AG10803 (cell line): Measurements from ENCODE around the gene MYOCOS.

ENCODE experiments used
- DNase-seq: peaks from one replicate; pipeline ENCODE4 v3.0.0; 2010; ENCODE audit warnings: low read depth
- H3K4me3 ChIP-seq: 2 replicates; pipeline ENCODE4 v1.5.1; 2011; ENCODE audit warnings: mild to moderate bottlenecking, low read length, control low read depth
- CTCF ChIP-seq: conservative IDR thresholded peaks from 2 replicates; pipeline ENCODE4 v1.5.1; 2011; ENCODE audit warnings: mild to moderate bottlenecking, low read length, control low read depth, inconsistent platforms

MYOCOS gene

GRCh38 chr1:171663036-171663853 is 41.2 kb downstream of the MYOCOS start:
- DNase-seq, result no peak
- TF ChIP-seq CTCF, result no peak
- H3K4me3 ChIP-seq, result no peak overlapping the region

DNA sequence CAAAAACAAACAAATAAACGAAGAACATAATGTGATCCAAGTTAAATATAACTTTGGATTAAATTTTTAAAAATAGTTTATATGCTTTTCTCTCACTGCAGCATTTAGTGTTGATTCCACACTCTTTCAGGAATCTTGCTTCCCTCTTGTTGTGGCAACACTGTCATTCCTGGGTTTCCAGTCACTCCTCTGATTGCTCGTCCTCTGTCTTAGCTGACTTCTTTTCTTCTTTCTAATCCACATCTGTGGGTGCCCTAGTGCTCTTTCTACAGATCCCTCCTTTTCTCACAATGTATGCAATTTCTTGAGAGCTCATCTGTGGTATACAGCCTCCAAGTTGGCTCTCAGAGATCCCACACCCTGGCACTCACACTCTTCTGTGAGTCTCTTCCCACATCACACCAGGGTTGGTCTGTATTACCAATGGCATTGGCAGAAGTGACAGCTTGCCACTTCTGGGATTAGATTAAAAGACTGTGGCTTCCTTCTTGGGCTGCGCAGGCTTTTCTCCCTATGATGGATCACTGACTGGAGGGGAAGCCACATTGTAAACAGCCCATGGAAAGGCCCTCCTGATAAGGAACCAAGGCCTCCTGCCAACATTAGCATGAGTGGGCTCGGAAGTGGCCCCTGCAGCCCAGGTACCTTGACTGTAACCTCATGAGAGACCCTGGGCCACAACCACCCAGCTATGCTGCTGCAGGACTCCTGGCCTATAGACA is 42.0 kb downstream of the MYOCOS start:
- DNase-seq, result peak; percentile 65
- no peak overlapping the region for H3K4me3 ChIP-seq
- no peak for TF ChIP-seq CTCF

DNA sequence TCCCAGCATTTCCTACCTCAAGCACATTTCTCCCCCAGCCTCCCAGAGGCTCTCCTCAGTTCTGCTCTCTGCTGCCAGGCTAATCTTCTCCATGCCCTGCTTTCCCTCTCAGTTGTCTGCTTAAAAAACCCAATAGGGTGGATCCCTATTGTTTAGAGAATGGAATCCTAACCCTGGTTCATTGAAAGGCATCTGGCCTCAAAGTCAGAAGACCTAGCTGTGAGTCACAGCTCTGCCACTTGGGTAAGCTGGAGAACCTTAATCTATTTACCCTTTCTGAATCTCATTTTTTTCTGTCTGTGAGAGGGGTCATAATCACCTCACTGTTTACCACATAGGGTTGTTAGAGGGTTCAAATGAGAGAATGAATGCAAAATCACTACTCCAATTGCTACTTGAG is 42.9 kb downstream of the MYOCOS start:
- no peak for TF ChIP-seq CTCF
- peak; percentile 38 for DNase-seq
- H3K4me3 ChIP-seq, result no peak overlapping the region

DNA sequence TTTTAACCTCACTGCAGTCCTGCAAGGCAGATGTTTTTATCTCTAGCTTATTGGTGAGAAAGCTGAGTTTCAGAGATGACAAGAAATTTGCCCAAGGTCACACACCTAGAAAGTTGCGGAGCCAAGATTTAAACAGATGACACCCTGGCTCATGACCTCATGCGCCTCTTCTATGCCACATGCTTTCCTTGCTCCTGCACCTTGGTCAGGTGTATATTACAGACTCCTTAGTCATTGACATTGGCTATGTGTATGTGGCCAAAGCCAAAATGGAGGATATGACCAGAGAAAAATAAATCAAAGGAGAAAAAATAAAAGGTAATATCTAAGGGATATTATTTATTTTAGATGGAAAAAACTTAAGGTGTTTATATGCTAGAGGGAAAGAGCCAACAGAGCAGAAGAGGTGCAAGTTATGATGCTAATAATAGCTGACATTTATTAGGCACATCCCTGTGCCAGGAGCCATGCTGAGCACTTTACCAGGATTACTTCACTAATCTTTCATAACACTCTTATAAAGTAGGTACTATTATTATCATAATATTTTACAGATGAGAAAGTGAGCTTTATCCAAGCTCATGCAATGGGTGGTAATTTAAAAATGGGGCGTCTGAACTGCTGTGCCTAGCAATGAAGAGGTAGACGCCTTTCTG is 44.2 kb downstream of the MYOCOS start:
- H3K4me3 ChIP-seq, result no peak overlapping the region
- no peak for DNase-seq
- TF ChIP-seq CTCF, result no peak

GRCh38 chr1:171668372-171668771 is 46.3 kb downstream of the MYOCOS start:
- H3K4me3 ChIP-seq, result no peak overlapping the region
- TF ChIP-seq CTCF, result no peak
- no peak for DNase-seq

- DNase-seq, result no peak
- H3K4me3 ChIP-seq, result no peak overlapping the region
- TF ChIP-seq CTCF, result no peak
These were observed 48.7 kb downstream of the MYOCOS start for GRCh38 chr1:171670739-171671138.
